ENCODE results near the gene EPS15.

DNA sequence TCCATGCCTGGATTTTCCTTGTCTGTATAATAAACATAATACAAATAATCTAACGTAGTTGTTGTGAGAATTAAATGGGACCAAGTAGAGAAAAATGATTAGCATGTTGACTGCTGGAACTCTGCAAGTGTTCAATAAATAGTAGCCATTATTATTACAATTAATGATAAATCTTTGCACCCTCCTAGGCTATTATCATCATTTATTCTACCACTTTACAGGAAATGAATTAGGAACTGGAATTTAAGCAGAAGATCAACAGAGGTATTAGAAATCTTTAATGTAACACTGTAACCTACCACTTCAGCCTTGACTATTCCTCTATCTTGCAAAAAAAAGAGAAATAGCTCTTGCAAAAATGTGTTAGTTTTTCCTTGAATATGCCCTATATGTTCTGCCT is 126.8 kb downstream of the EPS15 start:
- TF ChIP-seq, protein P1, sequence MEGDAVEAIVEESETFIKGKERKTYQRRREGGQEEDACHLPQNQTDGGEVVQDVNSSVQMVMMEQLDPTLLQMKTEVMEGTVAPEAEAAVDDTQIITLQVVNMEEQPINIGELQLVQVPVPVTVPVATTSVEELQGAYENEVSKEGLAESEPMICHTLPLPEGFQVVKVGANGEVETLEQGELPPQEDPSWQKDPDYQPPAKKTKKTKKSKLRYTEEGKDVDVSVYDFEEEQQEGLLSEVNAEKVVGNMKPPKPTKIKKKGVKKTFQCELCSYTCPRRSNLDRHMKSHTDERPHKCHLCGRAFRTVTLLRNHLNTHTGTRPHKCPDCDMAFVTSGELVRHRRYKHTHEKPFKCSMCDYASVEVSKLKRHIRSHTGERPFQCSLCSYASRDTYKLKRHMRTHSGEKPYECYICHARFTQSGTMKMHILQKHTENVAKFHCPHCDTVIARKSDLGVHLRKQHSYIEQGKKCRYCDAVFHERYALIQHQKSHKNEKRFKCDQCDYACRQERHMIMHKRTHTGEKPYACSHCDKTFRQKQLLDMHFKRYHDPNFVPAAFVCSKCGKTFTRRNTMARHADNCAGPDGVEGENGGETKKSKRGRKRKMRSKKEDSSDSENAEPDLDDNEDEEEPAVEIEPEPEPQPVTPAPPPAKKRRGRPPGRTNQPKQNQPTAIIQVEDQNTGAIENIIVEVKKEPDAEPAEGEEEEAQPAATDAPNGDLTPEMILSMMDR (IDR thresholded peaks at IDR 0.05 in 8 of 11, conservative IDR thresholded peaks at IDR 0.05 in 3 of 11): no peak
- TF ChIP-seq POLR2A (IDR thresholded peaks at IDR 0.05): no peak

Data from spleen (tissue), 7 donors.